ENCODE measurements around the gene MAP2K5.

MAP2K5 gene

GRCh38 chr15:67792250-67792942 is 249.9 kb downstream of the MAP2K5 start:
- FAIRE-seq (no peak), DNase-seq (ENCODE audit: extremely low spot score, insufficient read length, low read depth) (no peak)

DNA sequence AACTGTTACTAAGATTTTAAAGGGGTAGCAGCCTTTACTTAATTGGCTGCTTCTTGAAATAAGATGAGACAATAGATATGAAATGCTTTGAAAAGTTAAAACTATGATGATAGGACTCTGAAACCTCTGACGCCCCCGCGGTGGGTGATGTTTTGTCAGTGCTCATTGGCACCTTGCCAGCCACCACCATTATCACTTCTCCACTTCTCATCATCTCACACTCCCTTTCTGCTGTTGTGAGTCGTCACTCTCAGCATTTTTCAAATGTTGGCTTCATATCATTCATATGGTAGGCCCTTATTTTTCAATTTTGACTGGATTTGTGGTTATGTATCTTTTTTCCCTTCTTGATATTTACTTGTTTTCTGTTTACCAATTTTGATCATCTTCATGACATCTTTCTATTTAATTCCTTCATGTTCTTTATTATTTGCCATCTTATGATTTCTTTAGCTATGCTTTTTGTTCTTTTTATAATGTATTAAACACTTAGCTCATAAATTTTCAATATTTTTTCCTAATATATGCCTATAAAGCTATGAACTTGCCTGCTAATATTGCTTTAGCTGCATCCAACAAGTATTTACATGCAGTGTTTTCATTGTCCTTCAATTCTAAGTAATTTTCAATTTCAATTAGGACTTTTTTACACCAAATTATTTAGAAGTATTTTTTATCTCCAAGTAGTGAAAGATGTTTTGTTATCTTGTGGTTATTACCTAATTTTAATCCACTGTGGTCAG is 252.5 kb downstream of the MAP2K5 start:
- no peak for FAIRE-seq
- no peak for DNase-seq (ENCODE audit: extremely low spot score, insufficient read length, low read depth)

DNA sequence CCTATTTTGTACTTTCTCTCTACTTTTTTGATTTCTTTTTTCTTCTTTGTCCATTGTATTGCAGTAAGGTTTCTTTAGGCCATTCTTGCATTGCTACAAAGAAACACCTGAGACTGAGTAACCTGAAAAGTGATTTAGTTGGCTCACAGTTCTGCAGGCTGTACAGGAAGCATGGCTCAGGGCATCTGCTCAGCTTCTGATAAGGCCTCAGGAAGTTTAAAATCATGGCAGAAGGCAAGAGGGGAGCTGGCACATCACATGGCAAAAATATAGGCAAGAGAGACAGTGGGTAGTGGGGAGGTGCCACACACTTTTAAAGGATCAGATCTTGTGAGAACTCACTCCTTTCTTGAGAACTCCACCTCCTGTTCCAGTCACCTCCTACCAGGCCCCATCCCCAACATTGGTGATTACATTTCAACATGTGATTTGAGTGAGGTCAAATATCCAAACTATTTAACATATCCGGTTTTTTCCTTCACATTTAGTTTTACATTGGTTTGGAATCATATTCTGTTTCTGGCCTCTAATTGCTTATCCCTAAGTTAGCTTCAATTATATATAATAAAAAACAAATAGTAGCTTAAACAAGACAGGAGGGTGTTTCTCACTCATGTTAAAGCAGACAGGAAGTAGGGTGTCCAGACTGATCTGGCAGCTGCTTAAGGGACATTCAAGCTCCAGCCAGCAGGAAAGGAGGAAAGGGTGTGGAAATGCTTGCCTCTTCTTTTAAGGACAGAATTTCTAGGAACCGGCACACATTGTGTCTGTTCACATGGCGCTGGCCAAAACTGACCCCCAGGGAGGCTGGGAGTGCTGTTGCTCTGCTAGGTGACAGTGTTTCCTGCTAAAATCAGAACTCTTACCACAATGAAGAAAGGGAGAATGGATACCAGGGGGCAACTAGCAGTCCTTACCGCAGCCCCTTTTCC is 254.0 kb downstream of the MAP2K5 start:
- DNase-seq (ENCODE audit: extremely low spot score, insufficient read length, low read depth) (no peak), FAIRE-seq (no peak)

DNA sequence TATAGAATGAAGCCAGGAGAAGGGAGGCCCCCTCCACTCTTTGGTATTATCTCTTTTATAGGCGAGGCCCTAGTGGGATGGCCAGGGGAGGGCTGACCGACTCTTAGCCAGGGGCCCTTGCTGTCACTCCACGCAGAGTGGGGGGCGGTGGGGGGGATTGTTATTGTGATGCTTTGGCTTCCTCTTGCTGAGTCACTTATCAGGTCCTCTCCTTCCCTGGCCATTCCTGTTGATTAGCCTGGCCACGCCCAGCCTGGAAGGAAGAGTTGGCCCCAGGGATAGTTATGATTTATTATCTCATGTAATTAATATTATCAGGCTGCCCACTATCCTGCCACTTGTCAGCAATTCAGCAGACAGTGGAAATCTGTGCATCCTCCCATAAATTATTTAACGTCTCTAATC is 257.3 kb downstream of the MAP2K5 start:
- no peak for FAIRE-seq

GRCh38 chr15:67801142-67801541 is 258.6 kb downstream of the MAP2K5 start:
- no peak for FAIRE-seq
- DNase-seq (ENCODE audit: extremely low spot score, insufficient read length, low read depth): no peak

More for the DNA sequence above, 257.3 kb downstream of the MAP2K5 start:
- DNase-seq (ENCODE audit: extremely low spot score, insufficient read length, low read depth): no peak

DNA sequence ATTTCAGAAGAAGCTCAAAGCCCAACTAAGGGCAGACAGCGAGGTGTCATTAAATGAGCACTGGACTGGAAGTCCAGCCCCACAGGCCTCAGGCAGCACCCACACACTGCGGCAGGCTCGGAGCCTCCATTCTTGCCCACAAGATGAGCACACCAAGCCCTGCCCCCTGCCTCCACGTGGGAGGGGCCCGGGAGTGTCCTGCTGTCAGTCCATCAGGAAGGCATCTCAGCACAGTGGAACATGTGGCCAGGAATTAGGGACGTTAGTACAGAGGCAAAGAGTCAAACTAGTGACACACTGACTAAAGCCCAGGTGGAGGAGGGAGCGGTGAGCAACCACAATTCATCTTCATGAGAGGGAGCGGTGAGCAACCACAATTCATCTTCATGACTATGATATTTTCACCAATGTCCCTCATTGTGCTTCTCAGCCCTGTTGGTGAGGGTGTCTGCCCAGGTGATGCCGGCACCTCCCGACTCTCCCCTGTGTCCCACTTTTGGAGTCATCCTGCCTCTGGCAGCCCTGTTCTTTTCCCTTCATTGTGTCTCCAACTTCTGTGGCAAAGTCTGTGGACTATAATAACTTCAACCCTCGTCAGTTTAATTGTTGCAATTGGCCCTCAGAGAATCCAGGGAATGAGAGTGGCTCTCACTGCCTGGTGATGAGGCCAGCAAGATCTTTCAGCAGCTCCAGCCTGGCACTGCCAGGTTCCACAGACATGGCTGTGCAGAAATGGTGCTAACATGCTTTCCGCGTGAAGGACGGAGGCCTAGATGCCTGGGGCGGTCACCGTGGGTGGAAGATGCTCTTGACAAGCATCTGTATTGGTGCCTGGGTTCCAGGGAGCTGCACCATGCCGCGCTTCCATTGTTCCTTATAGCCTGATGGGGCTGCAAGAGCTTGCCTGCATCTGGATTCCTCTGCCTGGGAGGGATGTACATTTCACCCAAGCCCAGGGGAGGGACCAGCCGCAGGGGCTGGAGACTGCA is 259.7 kb downstream of the MAP2K5 start:
- DNase-seq (ENCODE audit: extremely low spot score, insufficient read length, low read depth): no peak
- no peak for FAIRE-seq

GRCh38 chr15:67803299-67803698 is 260.8 kb downstream of the MAP2K5 start:
- DNase-seq (ENCODE audit: extremely low spot score, insufficient read length, low read depth) (no peak), FAIRE-seq (no peak)

DNA sequence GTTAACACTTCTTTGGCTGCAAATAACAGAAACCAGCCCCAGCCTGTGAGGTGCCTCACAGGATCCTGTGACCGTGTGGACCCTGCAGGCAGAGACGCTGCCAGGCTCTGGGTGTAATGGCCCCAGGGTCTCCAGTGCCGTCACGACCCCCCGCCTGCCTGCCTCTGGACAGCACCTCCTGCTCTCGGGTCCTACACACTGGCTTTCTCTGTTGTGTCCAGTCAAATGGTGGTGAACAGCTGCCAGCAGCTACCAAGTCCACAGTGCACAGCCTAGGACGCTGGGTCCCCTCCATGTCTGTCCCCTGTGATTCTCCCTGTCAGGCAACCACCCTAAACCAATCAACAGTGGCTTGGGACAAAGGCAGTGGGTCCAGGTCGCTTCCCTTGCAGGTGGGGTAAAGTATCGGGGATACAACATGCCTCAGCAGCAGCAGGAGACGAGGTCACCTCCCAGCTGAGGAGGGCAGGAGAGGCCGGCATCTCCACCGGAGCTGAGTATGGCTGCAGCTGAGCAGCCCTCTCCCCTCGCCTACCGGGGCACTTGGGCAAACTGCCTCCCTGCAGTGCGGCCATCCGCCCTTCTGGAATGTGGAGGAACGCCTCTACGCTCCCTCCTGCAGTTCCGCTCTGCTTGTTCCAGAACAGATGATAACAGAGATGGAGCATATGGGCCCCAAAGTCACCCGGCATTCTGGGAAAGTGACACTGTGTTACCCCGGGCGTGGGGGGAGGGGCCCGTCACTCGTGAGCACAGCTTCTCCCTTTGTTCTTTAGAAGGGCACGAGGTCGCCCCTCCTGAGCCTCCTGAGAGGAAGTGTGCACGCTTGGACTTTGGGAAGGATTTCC is 261.7 kb downstream of the MAP2K5 start:
- FAIRE-seq (no peak), DNase-seq (ENCODE audit: extremely low spot score, insufficient read length, low read depth) (no peak)

GRCh38 chr15:67805008-67805665 is 262.6 kb downstream of the MAP2K5 start:
- DNase-seq (ENCODE audit: extremely low spot score, insufficient read length, low read depth) (no peak), FAIRE-seq (no peak)

GRCh38 chr15:67805666-67806516 is 263.4 kb downstream of the MAP2K5 start:
- FAIRE-seq (no peak), DNase-seq (ENCODE audit: extremely low spot score, insufficient read length, low read depth) (no peak)

DNA sequence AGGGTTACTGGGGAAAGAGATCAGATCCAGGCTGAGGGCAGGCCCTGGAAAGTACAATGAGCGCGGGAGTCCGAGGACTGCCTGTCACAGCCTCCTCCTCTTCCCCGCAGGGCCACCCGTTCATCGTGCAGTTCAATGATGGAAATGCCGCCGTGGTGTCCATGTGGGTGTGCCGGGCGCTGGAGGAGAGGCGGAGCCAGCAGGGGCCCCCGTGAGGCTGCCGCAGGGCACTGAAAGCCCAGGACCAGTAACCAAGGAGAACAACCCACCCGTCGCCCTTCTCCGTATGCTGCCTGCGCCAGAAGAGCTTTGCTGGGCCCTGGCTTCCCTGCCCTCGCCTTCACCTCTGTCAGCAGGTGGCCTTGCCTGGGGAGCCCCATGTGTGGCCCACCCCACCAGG is 264.0 kb downstream of the MAP2K5 start:
- no peak for FAIRE-seq

GRCh38 chr15:67807141-67807540 is 264.6 kb downstream of the MAP2K5 start:
- DNase-seq (ENCODE audit: extremely low spot score, insufficient read length, low read depth): no peak
- FAIRE-seq: no peak

More for the DNA sequence above, 264.0 kb downstream of the MAP2K5 start:
- DNase-seq (ENCODE audit: extremely low spot score, insufficient read length, low read depth): no peak

DNA sequence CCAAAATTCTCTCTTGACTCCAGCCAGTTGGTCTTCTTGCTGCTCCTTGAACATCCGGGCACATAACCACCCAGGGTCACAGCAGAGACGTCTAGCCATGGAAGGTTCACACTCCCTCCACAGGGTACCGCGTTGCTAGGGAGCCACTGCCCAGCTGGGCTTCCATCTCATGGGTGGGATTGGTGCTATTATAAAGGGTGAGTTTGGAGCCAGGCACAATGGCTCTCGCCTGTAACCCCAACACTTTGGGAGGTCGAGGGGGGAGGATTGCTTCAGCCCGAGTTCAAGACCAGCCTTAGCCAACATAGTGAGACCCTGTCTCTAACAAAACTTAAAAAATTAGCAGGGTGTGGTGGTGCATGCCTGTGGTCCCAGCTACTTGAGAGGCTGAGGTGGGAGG is 265.3 kb downstream of the MAP2K5 start:
- DNase-seq (ENCODE audit: extremely low spot score, insufficient read length, low read depth): no peak
- FAIRE-seq: no peak

DNA sequence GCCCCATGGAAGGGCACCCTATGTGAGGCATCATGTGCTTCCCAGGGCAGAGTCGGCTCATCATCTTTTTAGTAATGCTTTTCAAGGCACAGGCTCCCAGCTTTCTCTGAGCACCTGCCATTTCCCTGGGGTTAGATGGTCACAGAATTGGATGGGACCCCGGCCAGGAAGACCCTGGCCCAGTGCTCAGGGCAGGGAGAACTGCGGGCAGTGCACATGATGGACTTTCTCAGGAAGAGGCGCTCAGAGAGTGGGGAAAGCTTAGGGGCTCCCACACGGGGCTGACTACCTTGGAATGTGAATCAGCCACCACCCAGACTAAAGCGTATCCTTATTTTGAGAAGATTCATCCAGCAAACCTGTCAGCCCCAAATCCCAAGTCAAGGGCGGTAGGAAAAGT is 266.3 kb downstream of the MAP2K5 start:
- DNase-seq (ENCODE audit: extremely low spot score, insufficient read length, low read depth) (no peak), FAIRE-seq (no peak)

- DNase-seq (ENCODE audit: extremely low spot score, insufficient read length, low read depth) (no peak), FAIRE-seq (no peak)
Measured at GRCh38 chr15:67809441-67809840, 266.9 kb downstream of the MAP2K5 start.

- DNase-seq (ENCODE audit: extremely low spot score, insufficient read length, low read depth) (no peak), FAIRE-seq (no peak)
Measured at GRCh38 chr15:67809866-67810265, 267.4 kb downstream of the MAP2K5 start.

GRCh38 chr15:67812241-67812644 is 269.7 kb downstream of the MAP2K5 start:
- DNase-seq (ENCODE audit: extremely low spot score, insufficient read length, low read depth): no peak
- no peak for FAIRE-seq
